SK-N-SH treated with all-trans-retinoic acid at 6 μM for 48 hours (cell line): ENCODE measurements around the gene MUC21.

Experiments used
- BACH2 ChIP-seq: fragments of 250-450 bp; sonication (Bioruptor Pico); IDR thresholded peaks from 2 replicates; pipeline ENCODE4 v1.9.0; 2021; ENCODE audit warnings: mild to moderate bottlenecking, borderline replicate concordance
- OSR1 ChIP-seq: fragments of 250-450 bp; sonication (Bioruptor Pico); IDR thresholded peaks from 2 replicates; pipeline ENCODE4 v1.8.0; 2022; ENCODE audit warnings: moderate library complexity, mild to moderate bottlenecking, inconsistent platforms
- TOX ChIP-seq: fragments of 250-450 bp; sonication (Bioruptor Pico); IDR thresholded peaks from 2 replicates; pipeline ENCODE4 v1.8.0; 2021; ENCODE audit warnings: mild to moderate bottlenecking, moderate library complexity, borderline replicate concordance
- ZFP3 ChIP-seq: fragments of 250-450 bp; sonication (Bioruptor Pico); IDR thresholded peaks from 2 replicates; pipeline ENCODE4 v1.5.0; 2020; ENCODE audit warnings: mild to moderate bottlenecking, moderate library complexity
- ZFP30 ChIP-seq: fragments of 450-650 bp; formaldehyde crosslinking; IDR thresholded peaks from 2 replicates; pipeline ENCODE4 v1.5.0; 2022; ENCODE audit warnings: mild to moderate bottlenecking, moderate library complexity
- ZNF565 ChIP-seq: fragments of 450-650 bp; formaldehyde crosslinking; conservative IDR thresholded peaks from 2 replicates; pipeline ENCODE4 v1.5.0; 2020; ENCODE audit warnings: low read depth, mild to moderate bottlenecking, moderate library complexity
- ZNF70 ChIP-seq: fragments of 450-650 bp; formaldehyde crosslinking; IDR thresholded peaks from 2 replicates; pipeline ENCODE4 v1.5.0; 2020; ENCODE audit warnings: mild to moderate bottlenecking, moderate library complexity
- ZNF8 ChIP-seq: fragments of 450-650 bp; formaldehyde crosslinking; IDR thresholded peaks from 2 replicates; pipeline ENCODE4 v1.5.0; 2020; ENCODE audit warnings: mild to moderate bottlenecking, moderate library complexity
- TF ChIP-seq, protein P1 (sequence below): fragments of 250-450 bp; sonication (Bioruptor Pico); IDR thresholded peaks from 2 replicates; pipeline ENCODE4 v1.5.1; 2021; ENCODE audit warnings: mild to moderate bottlenecking, moderate library complexity
- TF ChIP-seq, protein P2 (sequence below): fragments of 250-450 bp; sonication (Bioruptor Pico); IDR thresholded peaks from 2 replicates; pipeline ENCODE4 v1.8.0; 2021; ENCODE audit warnings: low read depth, mild to moderate bottlenecking, moderate library complexity, borderline replicate concordance
- TF ChIP-seq, protein P3 (sequence below): fragments of 250-450 bp; sonication (Bioruptor Pico); IDR thresholded peaks from 2 replicates; pipeline ENCODE4 v1.5.1; 2020; ENCODE audit warnings: low read depth, mild to moderate bottlenecking, moderate library complexity
- TF ChIP-seq, protein P4 (sequence below): fragments of 250-450 bp; sonication (Bioruptor Pico); IDR thresholded peaks from 2 replicates; pipeline ENCODE4 v1.8.0; 2020; ENCODE audit warnings: mild to moderate bottlenecking, moderate library complexity, borderline replicate concordance

DNA sequence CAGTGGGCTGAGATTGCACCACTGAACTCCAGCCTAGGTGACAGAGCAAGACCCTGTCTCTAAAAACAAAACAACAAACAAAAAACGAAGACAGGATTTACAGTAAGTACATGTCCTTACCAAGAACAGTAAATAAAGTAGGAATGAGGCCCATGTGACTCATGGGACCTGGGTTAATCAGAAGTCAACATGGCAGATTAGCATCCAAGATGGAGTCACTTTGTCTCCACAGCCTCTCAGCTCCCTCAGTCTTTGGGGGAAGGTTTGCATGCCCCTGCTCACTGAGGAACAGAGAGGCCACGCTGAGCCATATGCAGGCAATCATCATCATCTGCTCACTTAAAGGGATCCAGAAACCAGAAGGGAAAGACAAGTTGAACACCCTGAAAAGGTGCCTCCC, 19.0 kb downstream of the MUC21 start:
- TF ChIP-seq TOX (no peak), ZFP3 (no peak), ZNF565 (CRISPR knock-in tag) (no peak), ZFP30 (no peak), ZNF70 (no peak), ZNF8 (no peak), BACH2 (CRISPR knock-in tag) (no peak), OSR1 (CRISPR knock-in tag) (no peak)
- TF ChIP-seq, protein P1, sequence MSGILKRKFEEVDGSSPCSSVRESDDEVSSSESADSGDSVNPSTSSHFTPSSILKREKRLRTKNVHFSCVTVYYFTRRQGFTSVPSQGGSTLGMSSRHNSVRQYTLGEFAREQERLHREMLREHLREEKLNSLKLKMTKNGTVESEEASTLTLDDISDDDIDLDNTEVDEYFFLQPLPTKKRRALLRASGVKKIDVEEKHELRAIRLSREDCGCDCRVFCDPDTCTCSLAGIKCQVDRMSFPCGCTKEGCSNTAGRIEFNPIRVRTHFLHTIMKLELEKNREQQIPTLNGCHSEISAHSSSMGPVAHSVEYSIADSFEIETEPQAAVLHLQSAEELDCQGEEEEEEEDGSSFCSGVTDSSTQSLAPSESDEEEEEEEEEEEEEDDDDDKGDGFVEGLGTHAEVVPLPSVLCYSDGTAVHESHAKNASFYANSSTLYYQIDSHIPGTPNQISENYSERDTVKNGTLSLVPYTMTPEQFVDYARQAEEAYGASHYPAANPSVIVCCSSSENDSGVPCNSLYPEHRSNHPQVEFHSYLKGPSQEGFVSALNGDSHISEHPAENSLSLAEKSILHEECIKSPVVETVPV (CRISPR knock-in tag): no peak
- TF ChIP-seq, protein P2, sequence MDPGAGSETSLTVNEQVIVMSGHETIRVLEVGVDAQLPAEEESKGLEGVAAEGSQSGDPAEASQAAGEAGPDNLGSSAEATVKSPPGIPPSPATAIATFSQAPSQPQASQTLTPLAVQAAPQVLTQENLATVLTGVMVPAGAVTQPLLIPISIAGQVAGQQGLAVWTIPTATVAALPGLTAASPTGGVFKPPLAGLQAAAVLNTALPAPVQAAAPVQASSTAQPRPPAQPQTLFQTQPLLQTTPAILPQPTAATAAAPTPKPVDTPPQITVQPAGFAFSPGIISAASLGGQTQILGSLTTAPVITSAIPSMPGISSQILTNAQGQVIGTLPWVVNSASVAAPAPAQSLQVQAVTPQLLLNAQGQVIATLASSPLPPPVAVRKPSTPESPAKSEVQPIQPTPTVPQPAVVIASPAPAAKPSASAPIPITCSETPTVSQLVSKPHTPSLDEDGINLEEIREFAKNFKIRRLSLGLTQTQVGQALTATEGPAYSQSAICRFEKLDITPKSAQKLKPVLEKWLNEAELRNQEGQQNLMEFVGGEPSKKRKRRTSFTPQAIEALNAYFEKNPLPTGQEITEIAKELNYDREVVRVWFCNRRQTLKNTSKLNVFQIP (CRISPR knock-in tag): no peak
- TF ChIP-seq, protein P3, sequence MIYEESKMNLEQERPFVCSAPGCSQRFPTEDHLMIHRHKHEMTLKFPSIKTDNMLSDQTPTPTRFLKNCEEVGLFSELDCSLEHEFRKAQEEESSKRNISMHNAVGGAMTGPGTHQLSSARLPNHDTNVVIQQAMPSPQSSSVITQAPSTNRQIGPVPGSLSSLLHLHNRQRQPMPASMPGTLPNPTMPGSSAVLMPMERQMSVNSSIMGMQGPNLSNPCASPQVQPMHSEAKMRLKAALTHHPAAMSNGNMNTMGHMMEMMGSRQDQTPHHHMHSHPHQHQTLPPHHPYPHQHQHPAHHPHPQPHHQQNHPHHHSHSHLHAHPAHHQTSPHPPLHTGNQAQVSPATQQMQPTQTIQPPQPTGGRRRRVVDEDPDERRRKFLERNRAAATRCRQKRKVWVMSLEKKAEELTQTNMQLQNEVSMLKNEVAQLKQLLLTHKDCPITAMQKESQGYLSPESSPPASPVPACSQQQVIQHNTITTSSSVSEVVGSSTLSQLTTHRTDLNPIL (CRISPR knock-in tag): no peak
- TF ChIP-seq, protein P4, sequence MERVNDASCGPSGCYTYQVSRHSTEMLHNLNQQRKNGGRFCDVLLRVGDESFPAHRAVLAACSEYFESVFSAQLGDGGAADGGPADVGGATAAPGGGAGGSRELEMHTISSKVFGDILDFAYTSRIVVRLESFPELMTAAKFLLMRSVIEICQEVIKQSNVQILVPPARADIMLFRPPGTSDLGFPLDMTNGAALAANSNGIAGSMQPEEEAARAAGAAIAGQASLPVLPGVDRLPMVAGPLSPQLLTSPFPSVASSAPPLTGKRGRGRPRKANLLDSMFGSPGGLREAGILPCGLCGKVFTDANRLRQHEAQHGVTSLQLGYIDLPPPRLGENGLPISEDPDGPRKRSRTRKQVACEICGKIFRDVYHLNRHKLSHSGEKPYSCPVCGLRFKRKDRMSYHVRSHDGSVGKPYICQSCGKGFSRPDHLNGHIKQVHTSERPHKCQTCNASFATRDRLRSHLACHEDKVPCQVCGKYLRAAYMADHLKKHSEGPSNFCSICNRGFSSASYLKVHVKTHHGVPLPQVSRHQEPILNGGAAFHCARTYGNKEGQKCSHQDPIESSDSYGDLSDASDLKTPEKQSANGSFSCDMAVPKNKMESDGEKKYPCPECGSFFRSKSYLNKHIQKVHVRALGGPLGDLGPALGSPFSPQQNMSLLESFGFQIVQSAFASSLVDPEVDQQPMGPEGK (CRISPR knock-in tag): no peak
